Tibial artery (tissue), 4 donors: Measurements from ENCODE around the gene PCDHGA7.
"Not testable (repeated sequence)": the region's sequence is repeated elsewhere in the genome, so short reads cannot be mapped to it uniquely, and the experiment has no call there.

Experiments
- DNase-seq, 2 donors: peaks; one replicate each; pipeline ENCODE4 v3.0.0-alpha.2; 2019
- H3K27ac ChIP-seq, 2 donors: fragments of 200-600 bp; sonication (generic) in 1 of 2; 1 replicate in 1 of 2; 2 replicates in 1 of 2; pipeline ENCODE4 v1.5.1; 2018 to 2019; ENCODE audit warnings: mild to moderate bottlenecking in 1 of 2
- H3K27me3 ChIP-seq, 2 donors: fragments of 200-600 bp; sonication (generic) in 1 of 2; one replicate each; pipeline versions ENCODE4 v1.5.1 to v1.6.0; 2016 to 2019
- H3K36me3 ChIP-seq, 3 donors: fragments of 200-600 bp; sonication (generic) in 2 of 3; one replicate each; pipeline ENCODE4 v1.5.1; 2016 to 2019; ENCODE audit warnings: mild to moderate bottlenecking in 2 of 3
- H3K4me1 ChIP-seq, 4 donors: fragments of 200-600 bp; sonication (generic) in 2 of 4; 1 replicate in 3 of 4; 2 replicates in 1 of 4; pipeline ENCODE4 v1.5.1; 2016 to 2019
- H3K4me3 ChIP-seq, 2 donors: fragments of 200-600 bp; sonication (generic) in 1 of 2; 1 replicate in 1 of 2; 2 replicates in 1 of 2; pipeline ENCODE4 v1.5.1; 2018 to 2019; ENCODE audit warnings: mild to moderate bottlenecking in 2 of 2
- H3K9me3 ChIP-seq, 3 donors: fragments of 200-600 bp; sonication (generic) in 1 of 3; one replicate each; pipeline ENCODE4 v1.5.1; 2016 to 2019
- CTCF ChIP-seq, 2 experiments: fragments of 200-600 bp in 1 of 2; fragments of 450-650 bp in 1 of 2; IDR thresholded peaks; one replicate each; pipeline ENCODE4 v1.5.1; 2017 to 2019; ENCODE audit warnings: antibody characterized with exemption in 2 of 2, mild to moderate bottlenecking in 1 of 2, moderate library complexity in 1 of 2
- intact Hi-C: fragments of 100-400 bp; cut with DNase I; formaldehyde crosslinking; loops from one replicate; pipeline ENCODE4 v1.15.0; 2023; ENCODE audit warnings: low total_unique reads

PCDHGA7 gene

DNA sequence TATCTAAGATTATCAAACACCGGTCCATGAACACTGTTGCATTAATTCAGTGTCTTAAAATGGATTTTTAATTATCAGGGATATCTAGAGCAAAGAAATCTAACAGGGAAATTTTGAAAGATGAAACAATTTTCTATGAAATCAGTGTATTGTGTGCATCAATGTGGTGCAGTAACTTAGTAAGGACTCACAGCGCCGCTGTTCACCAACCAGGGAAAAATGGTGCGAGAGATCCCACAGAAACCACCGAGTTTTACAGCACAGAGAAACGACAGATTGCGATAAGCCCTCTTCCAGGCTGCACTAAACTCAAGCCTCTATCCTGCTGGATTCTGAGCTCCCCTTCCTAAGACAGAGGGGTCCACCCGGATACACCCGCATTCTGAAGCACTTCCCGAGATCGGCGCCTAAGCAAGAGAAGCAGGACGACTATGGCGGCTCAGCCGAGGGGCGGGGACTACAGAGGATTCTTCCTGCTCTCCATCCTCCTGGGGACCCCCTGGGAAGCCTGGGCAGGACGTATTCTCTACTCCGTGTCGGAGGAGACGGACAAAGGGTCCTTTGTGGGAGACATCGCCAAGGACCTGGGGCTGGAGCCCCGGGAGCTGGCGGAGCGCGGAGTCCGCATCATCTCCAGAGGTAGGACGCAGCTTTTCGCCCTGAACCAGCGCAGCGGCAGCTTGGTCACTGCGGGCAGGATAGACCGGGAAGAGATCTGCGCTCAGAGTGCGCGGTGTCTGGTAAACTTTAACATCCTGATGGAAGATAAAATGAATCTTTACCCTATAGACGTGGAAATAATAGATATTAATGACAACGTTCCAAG lies at the start of gene PCDHGA7:
Gene PCDHGA7 (plus strand): TSS at position 274 of the 826 bp plus-strand sequence. CDS start 158 bp downstream, at position 432.
- Histone ChIP-seq H3K36me3 (peaks cover 4 to 70% (median 68%) of the 10 kb centered on the region in 3 donors), H3K27ac (no peak within 1 kb of the TSS), H3K4me1 (no peaks in the 10 kb centered on the region), H3K9me3 (peaks cover 37 to 100% (median 80%) of the 10 kb centered on the region in 3 donors), H3K4me3 (peak within 1 kb of the TSS; percentile 13 to 29), H3K27me3 (no peaks in the 10 kb centered on the region)
- no peak for DNase-seq
- peak in 1 of 2 experiments; percentile 10 for TF ChIP-seq CTCF (IDR thresholded peaks at IDR 0.05)
- intact Hi-C loops, result no loop called here

DNA sequence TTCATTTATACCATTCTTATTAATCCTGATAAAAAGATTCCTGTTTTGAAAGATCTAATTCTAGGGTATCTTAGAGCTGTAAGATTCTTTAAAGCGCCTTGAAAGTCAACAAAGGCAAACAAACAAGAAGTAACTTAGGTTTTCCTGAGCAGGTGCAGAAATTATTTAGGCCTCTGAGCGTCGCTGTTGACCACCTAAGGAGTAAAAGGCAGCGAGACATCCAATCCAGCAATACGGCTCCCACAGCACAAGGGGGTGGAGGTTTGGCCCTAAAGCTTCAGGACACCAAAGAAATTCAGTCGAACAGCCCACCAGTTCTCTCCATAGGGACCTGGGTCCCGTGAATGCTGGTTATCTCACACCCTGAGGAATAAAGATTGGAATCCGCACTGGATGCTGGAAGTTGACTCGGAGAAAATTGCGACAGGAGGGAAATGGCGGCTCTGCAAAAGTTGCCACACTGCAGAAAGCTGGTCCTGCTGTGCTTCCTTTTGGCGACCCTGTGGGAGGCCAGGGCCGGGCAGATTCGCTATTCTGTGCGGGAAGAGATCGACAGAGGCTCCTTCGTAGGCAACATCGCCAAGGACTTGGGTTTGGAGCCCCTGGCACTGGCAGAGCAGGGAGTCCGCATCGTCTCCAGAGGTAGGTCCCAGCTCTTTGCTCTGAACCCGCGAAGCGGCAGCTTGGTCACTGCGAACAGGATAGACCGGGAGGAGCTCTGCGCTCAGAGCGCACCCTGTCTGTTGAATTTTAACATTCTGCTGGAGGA lies 43.8 kb upstream of the PCDHGA7 start, which contains the start of gene PCDHGA2:
Gene PCDHGA2 (plus strand): TSS at position 223 of the 769 bp plus-strand sequence.
- H3K36me3 ChIP-seq, result peaks cover 0 to 22% (median 15%) of the 10 kb centered on the region in 3 donors
- TF ChIP-seq CTCF (IDR thresholded peaks at IDR 0.05), result peak; percentile 24 to 26
- no peaks in the 10 kb centered on the region for H3K27me3 ChIP-seq
- H3K4me3 ChIP-seq, result peak within 1 kb of the TSS; percentile 31 to 38
- intact Hi-C loops, result no loop called here
- no peak for DNase-seq
- H3K27ac ChIP-seq, result no peak within 1 kb of the TSS
- peaks cover 0 to 96% (median 66%) of the 10 kb centered on the region in 3 donors for H3K9me3 ChIP-seq
- H3K4me1 ChIP-seq, result no peaks in the 10 kb centered on the region

GRCh38 chr5:141340781-141341354 lies 41.7 kb upstream of the PCDHGA7 start:
- intact Hi-C loops, H3K27ac ChIP-seq, H3K27me3 ChIP-seq, DNase-seq, H3K4me1 ChIP-seq, H3K4me3 ChIP-seq: not testable (repeated sequence)
- peaks cover 0 to 24% (median 22%) of the 10 kb centered on the region in 3 donors for H3K36me3 ChIP-seq
- H3K9me3 ChIP-seq, result peaks cover 6 to 99% (median 78%) of the 10 kb centered on the region in 3 donors

DNA sequence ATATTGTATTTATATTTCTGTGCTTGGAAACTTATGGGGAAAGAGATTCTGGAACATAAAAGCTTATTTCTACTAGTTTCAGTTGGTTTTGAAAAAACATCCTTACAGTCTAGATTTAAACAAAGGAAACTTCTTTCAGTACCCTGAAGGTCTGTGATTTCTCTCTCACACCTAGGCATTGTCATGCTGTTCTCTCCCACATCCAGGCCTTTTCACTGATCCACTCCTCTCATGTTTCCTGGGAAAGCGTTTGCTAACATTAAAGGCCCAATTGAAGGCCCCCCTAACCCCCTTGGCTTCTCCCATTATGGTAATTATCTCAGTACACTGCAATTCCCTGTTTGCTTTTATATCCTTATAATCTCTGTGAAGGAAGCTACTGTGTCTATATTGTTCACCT lies 39.8 kb upstream of the PCDHGA7 start:
- intact Hi-C loops, result no loop called here
- no peaks in the 10 kb centered on the region for H3K4me1 ChIP-seq
- H3K9me3 ChIP-seq, result peaks cover 6 to 100% (median 85%) of the 10 kb centered on the region in 3 donors
- no peak for TF ChIP-seq CTCF (IDR thresholded peaks at IDR 0.05)
- H3K4me3 ChIP-seq, result no peak overlapping the region
- no peak for DNase-seq
- H3K27me3 ChIP-seq, result no peaks in the 10 kb centered on the region
- peaks cover 0 to 29% (median 24%) of the 10 kb centered on the region in 3 donors for H3K36me3 ChIP-seq
- H3K27ac ChIP-seq, result no peak overlapping the region

DNA sequence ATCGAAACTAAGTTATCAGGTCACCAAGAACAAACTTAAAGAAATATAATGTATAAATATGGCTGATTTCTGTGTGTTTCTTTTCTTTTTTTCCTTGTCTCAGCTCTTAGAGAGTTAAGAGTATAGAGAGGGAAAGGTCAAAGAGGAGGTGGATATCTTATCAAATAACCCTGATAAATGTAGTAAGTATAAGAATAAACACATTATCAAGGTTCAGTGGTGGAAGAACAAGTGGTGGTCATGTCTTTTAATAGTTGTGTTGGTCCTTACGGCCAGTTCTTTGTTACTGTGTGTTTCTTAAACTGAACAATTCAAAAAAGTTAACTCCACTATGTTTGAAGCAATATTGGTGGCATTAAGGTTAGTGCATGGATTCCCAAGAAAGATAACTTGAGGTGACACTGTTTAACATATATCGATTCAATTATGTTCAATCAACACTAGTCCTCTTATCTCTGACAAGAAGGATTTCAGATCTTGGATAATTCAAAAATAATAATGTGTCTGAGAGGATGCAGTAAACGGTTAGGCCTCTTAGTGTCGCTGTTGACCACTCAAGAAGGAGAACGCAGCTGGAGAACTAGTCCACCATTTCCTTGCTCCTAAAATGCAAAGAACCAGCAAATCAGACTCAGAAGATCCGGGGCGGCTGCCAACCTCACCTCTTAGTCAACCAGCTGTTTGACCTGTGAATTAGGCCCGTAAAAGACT lies 39.1 kb upstream of the PCDHGA7 start, which contains the start of gene PCDHGA3:
Gene PCDHGA3 (plus strand): TSS at position 588 of the 711 bp plus-strand sequence. CDS start 205 bp downstream, outside the sequence.
- Histone ChIP-seq H3K4me1 (no peaks in the 10 kb centered on the region), H3K36me3 (peaks cover 0 to 33% (median 24%) of the 10 kb centered on the region in 3 donors), H3K4me3 (peak within 1 kb of the TSS; percentile 5 to 28), H3K9me3 (peaks cover 6 to 99% (median 83%) of the 10 kb centered on the region in 3 donors), H3K27me3 (no peaks in the 10 kb centered on the region), H3K27ac (no peak within 1 kb of the TSS)
- no peak for DNase-seq
- TF ChIP-seq CTCF (IDR thresholded peaks at IDR 0.05), result peak in 1 of 2 experiments; percentile 10
- intact Hi-C loops, result no loop called here
